Prostate gland (tissue), 2 donors: ENCODE data around the gene CEACAM20.

Experiments
- POLR2A ChIP-seq: fragments of 450-650 bp; IDR thresholded peaks from one replicate; pipeline ENCODE4 v1.6.1; 2016; ENCODE audit warnings: antibody characterized with exemption, mild to moderate bottlenecking
- TF ChIP-seq, protein P1 (sequence below), 4 experiments: fragments of 200-600 bp in 2 of 4; fragments of 450-650 bp in 2 of 4; sonication (generic) in 2 of 4; IDR thresholded peaks; 1 replicate in 3 of 4; 2 replicates in 1 of 4; pipeline ENCODE4 v1.5.1; 2016 to 2019; ENCODE audit warnings: antibody characterized with exemption in 4 of 4, mild to moderate bottlenecking in 2 of 4, moderate library complexity in 2 of 4

DNA sequence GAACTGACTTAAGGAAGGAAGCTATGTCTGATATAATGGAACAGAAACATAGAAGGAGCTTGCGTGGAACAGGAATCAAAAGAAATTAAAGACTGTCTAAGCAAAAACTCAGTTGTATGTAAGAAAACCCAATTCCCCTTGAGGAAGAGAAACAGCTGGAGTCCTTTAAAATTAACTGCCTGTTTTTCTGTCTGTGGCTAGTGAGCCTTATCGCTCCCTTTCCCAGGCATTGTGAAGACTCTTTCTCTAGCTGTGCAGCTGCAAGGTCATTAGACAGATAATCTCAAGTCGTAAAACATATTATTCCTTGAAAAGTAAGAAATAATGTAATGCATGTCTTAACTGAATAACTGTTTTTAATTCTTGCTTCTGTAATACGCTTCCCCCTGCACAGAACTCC lies 44.2 kb upstream of the CEACAM20 start:
- no peak for TF ChIP-seq POLR2A
- TF ChIP-seq, protein P1, sequence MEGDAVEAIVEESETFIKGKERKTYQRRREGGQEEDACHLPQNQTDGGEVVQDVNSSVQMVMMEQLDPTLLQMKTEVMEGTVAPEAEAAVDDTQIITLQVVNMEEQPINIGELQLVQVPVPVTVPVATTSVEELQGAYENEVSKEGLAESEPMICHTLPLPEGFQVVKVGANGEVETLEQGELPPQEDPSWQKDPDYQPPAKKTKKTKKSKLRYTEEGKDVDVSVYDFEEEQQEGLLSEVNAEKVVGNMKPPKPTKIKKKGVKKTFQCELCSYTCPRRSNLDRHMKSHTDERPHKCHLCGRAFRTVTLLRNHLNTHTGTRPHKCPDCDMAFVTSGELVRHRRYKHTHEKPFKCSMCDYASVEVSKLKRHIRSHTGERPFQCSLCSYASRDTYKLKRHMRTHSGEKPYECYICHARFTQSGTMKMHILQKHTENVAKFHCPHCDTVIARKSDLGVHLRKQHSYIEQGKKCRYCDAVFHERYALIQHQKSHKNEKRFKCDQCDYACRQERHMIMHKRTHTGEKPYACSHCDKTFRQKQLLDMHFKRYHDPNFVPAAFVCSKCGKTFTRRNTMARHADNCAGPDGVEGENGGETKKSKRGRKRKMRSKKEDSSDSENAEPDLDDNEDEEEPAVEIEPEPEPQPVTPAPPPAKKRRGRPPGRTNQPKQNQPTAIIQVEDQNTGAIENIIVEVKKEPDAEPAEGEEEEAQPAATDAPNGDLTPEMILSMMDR (IDR thresholded peaks at IDR 0.05) = no peak
